NB4 (cell line): ENCODE measurements around the gene CNTN5.

Experiments used
- CTCF ChIP-seq: IDR thresholded peaks from one replicate; pipeline ENCODE4 v1.5.1; 2012; ENCODE audit warnings: low read depth, low read length
- MAX ChIP-seq: IDR thresholded peaks from 2 replicates; pipeline ENCODE4 v1.6.1; 2011; ENCODE audit warnings: low read depth, low read length
- POLR2A ChIP-seq: IDR thresholded peaks from 2 replicates; pipeline ENCODE4 v1.6.1; 2011; ENCODE audit warnings: mild to moderate bottlenecking; ENCODE audit not compliant: insufficient read length; ENCODE audit errors: extremely low read depth

- no peak for TF ChIP-seq CTCF
- no peak for TF ChIP-seq POLR2A
- TF ChIP-seq MAX, result no peak
These were observed 1274.0 kb downstream of the CNTN5 start for GRCh38 chr11:100294748-100295147.
